GM18907 (cell line): ENCODE data around the gene SEC11A.
"Not testable (repeated sequence)": the region's sequence is repeated elsewhere in the genome, so short reads cannot be mapped to it uniquely, and the experiment has no call there.

Source experiments
- ATAC-seq: cut with Tn5 transposase; IDR thresholded peaks from one replicate; pipeline ENCODE4 v1.9.1; 2021; ENCODE audit warnings: mild to moderate bottlenecking, moderate library complexity; ENCODE audit not compliant: unreplicated experiment

Gene SEC11A

GRCh38 chr15:84645496-84645895 lies 70.4 kb downstream of the SEC11A start:
- no peak for ATAC-seq

GRCh38 chr15:84643838-84644237 lies 72.1 kb downstream of the SEC11A start:
- no peak for ATAC-seq

- ATAC-seq = not testable (repeated sequence)
Observed at GRCh38 chr15:84642640-84643039, 73.3 kb downstream of the SEC11A start.

- not testable (repeated sequence) for ATAC-seq
Observed at GRCh38 chr15:84641871-84642270, 74.1 kb downstream of the SEC11A start.

- no peak for ATAC-seq
Observed at GRCh38 chr15:84638103-84638502, 77.8 kb downstream of the SEC11A start.

GRCh38 chr15:84634228-84634837 lies 81.6 kb downstream of the SEC11A start:
- ATAC-seq = no peak

GRCh38 chr15:84633311-84634227 lies 82.4 kb downstream of the SEC11A start:
- peak; percentile 44 for ATAC-seq

GRCh38 chr15:84631706-84632272 lies 84.2 kb downstream of the SEC11A start:
- no peak for ATAC-seq

- no peak for ATAC-seq
Observed at GRCh38 chr15:84629033-84629432, 86.9 kb downstream of the SEC11A start.

GRCh38 chr15:84625123-84625522 lies 90.8 kb downstream of the SEC11A start:
- ATAC-seq = no peak

- ATAC-seq = no peak
Observed at GRCh38 chr15:84624359-84624758, 91.6 kb downstream of the SEC11A start.

- no peak for ATAC-seq
Observed at GRCh38 chr15:84621358-84621979, 94.5 kb downstream of the SEC11A start.

GRCh38 chr15:84620626-84621025 lies 95.3 kb downstream of the SEC11A start:
- ATAC-seq = no peak
